HFFc6 (cell line): ENCODE data around the gene CRYBG1. TPM values are rescaled to one million over a fixed set of nuclear protein-coding genes. Genes with fewer than 3 reads are reported as not detected.

Experiments used
- DNase-seq: peaks from one replicate; pipeline ENCODE4 v3.0.0-alpha.2; 2018
- H3K27ac Mint-ChIP-seq: 2 replicates; pipeline ENCODE4 v1.8.0; 2020; ENCODE audit warnings: mild to moderate bottlenecking, mixed read lengths
- H3K27me3 Mint-ChIP-seq: 2 replicates; pipeline ENCODE4 v1.8.0; 2021; ENCODE audit warnings: mild to moderate bottlenecking, moderate library complexity, mixed read lengths; ENCODE audit not compliant: insufficient read depth
- H3K36me3 Mint-ChIP-seq: 2 replicates; pipeline ENCODE4 v1.8.0; 2021; ENCODE audit warnings: low read depth, mixed read lengths
- H3K4me1 Mint-ChIP-seq: 2 replicates; pipeline ENCODE4 v1.8.0; 2020; ENCODE audit warnings: low read depth, mixed read lengths
- H3K4me3 Mint-ChIP-seq: 2 replicates; pipeline ENCODE4 v1.8.0; 2020; ENCODE audit warnings: mild to moderate bottlenecking, moderate library complexity, mixed read lengths
- H3K9me3 Mint-ChIP-seq: 2 replicates; pipeline ENCODE4 v1.8.0; 2020; ENCODE audit warnings: mild to moderate bottlenecking, mixed read lengths
- CTCF ChIP-seq: fragments of 200-600 bp; sonication (generic); IDR thresholded peaks from 2 replicates; pipeline ENCODE4 v1.5.0; 2021; ENCODE audit warnings: antibody characterized with exemption, mild to moderate bottlenecking
- total RNA-seq, 6 experiments: library from RNA; stranded (reverse); fragmentation: NEBNext Ultra II Directional; extraction: Animal tissue kit (Norgen Biotek cat#: 25700); gene quantifications; 2 replicates in 1 of 6; 3 replicates in 5 of 6; pipeline ENCODE4 v1.2.3, GENCODE V29; 2021

CRYBG1 gene
- total RNA-seq, 6 experiments from 2014 or later, result 8.2 to 10.9 (median 9.8) TPM

- DNase-seq, result no peak
- peaks cover 14% of the 10 kb centered on the region for H3K27me3 Mint-ChIP-seq
- no peak for TF ChIP-seq CTCF
- no peak overlapping the region for H3K27ac Mint-ChIP-seq
- peaks cover 12% of the 10 kb centered on the region for H3K4me1 Mint-ChIP-seq
- no peaks in the 10 kb centered on the region for H3K36me3 Mint-ChIP-seq
- H3K4me3 Mint-ChIP-seq, result no peak overlapping the region
- H3K9me3 Mint-ChIP-seq, result no peaks in the 10 kb centered on the region
Measured at GRCh38 chr6:106434530-106434929, 74.0 kb downstream of the CRYBG1 start.

GRCh38 chr6:106439459-106439858 is 78.9 kb downstream of the CRYBG1 start:
- H3K27me3 Mint-ChIP-seq, result peaks cover 32% of the 10 kb centered on the region
- no peak overlapping the region for H3K27ac Mint-ChIP-seq
- no peak for DNase-seq
- peaks cover 6% of the 10 kb centered on the region; the same call in 1 of the 2 replicates for H3K4me1 Mint-ChIP-seq
- TF ChIP-seq CTCF, result no peak
- no peaks in the 10 kb centered on the region for H3K9me3 Mint-ChIP-seq
- no peak overlapping the region for H3K4me3 Mint-ChIP-seq
- no peaks in the 10 kb centered on the region for H3K36me3 Mint-ChIP-seq

- no peak overlapping the region for H3K4me3 Mint-ChIP-seq
- no peak for DNase-seq
- no peaks in the 10 kb centered on the region for H3K9me3 Mint-ChIP-seq
- peaks cover 32% of the 10 kb centered on the region for H3K27me3 Mint-ChIP-seq
- no peaks in the 10 kb centered on the region for H3K36me3 Mint-ChIP-seq
- no peak for TF ChIP-seq CTCF
- H3K27ac Mint-ChIP-seq, result no peak overlapping the region
- peaks cover 6% of the 10 kb centered on the region; the same call in 1 of the 2 replicates for H3K4me1 Mint-ChIP-seq
Measured at GRCh38 chr6:106440546-106440945, 80.0 kb downstream of the CRYBG1 start.

- DNase-seq, result no peak
- no peak overlapping the region for H3K27ac Mint-ChIP-seq
- no peaks in the 10 kb centered on the region for H3K36me3 Mint-ChIP-seq
- peaks cover 6% of the 10 kb centered on the region; the same call in 1 of the 2 replicates for H3K4me1 Mint-ChIP-seq
- no peaks in the 10 kb centered on the region for H3K9me3 Mint-ChIP-seq
- no peak for TF ChIP-seq CTCF
- H3K27me3 Mint-ChIP-seq, result peaks cover 30% of the 10 kb centered on the region
- no peak overlapping the region for H3K4me3 Mint-ChIP-seq
Measured at GRCh38 chr6:106442395-106442794, 81.9 kb downstream of the CRYBG1 start.

GRCh38 chr6:106444777-106445507 is 84.4 kb downstream of the CRYBG1 start:
- peak; percentile 94 for TF ChIP-seq CTCF
- Mint-ChIP-seq H3K9me3 (no peaks in the 10 kb centered on the region), H3K4me1 (no peaks in the 10 kb centered on the region)

More at GRCh38 chr6:106444777-106445507, 84.4 kb downstream of the CRYBG1 start:
- Mint-ChIP-seq H3K36me3 (no peaks in the 10 kb centered on the region), H3K27ac (no peak overlapping the region), H3K4me3 (no peak overlapping the region), H3K27me3 (peaks cover 21% of the 10 kb centered on the region)
- peak; percentile 62 for DNase-seq
